Small intestine (tissue), 7 donors: ENCODE results near the gene SIPA1L3. TPM values are rescaled to one million over a fixed set of nuclear protein-coding genes. Genes with fewer than 3 reads are reported as not detected.
A peak's percentile ranks its signal among the peaks of the same experiment; 100 is the strongest.

Experiments used
- DNase-seq, 2 donors: peaks; one replicate each; pipeline versions ENCODE4 v3.0.0 to v3.0.0-alpha.2; 2013
- FAIRE-seq: peaks from 2 replicates; lab custom pipeline; 2012; peaks lifted over from hg19 to GRCh38; lab: Jason Lieb, UNC
- H3K27ac ChIP-seq, 3 donors: one replicate each; pipeline ENCODE4 v1.5.1; 2013; ENCODE audit warnings: low read length in 2 of 3, mild to moderate bottlenecking in 2 of 3, control low read depth in 1 of 3, inconsistent platforms in 1 of 3, low read depth in 1 of 3, moderate library complexity in 1 of 3
- H3K27me3 ChIP-seq, 3 donors: one replicate each; pipeline ENCODE4 v1.6.1; 2013; ENCODE audit warnings: low read length in 3 of 3, inconsistent platforms in 1 of 3; ENCODE audit not compliant: control insufficient read depth in 3 of 3, insufficient read depth in 3 of 3
- H3K36me3 ChIP-seq, 3 donors: one replicate each; pipeline ENCODE4 v1.6.1; 2013; ENCODE audit warnings: low read length in 3 of 3, inconsistent platforms in 1 of 3, low read depth in 1 of 3, mild to moderate bottlenecking in 1 of 3, moderate library complexity in 1 of 3; ENCODE audit not compliant: control insufficient read depth in 3 of 3, insufficient read depth in 2 of 3
- H3K4me1 ChIP-seq, 3 donors: one replicate each; pipeline ENCODE4 v1.6.1; 2013; ENCODE audit warnings: low read length in 2 of 3, inconsistent platforms in 1 of 3, low read depth in 1 of 3, mild to moderate bottlenecking in 1 of 3, moderate library complexity in 1 of 3; ENCODE audit not compliant: control insufficient read depth in 3 of 3, insufficient read depth in 2 of 3
- H3K4me3 ChIP-seq, 3 donors: one replicate each; pipeline ENCODE4 v1.5.1; 2013; ENCODE audit warnings: low read length in 3 of 3, control low read depth in 1 of 3, inconsistent platforms in 1 of 3, low read depth in 1 of 3, mild to moderate bottlenecking in 1 of 3, moderate library complexity in 1 of 3
- H3K9me3 ChIP-seq, 2 donors: one replicate each; pipeline ENCODE4 v1.6.1; 2013; ENCODE audit warnings: low read depth in 1 of 2, low read length in 1 of 2; ENCODE audit not compliant: control insufficient read depth in 2 of 2, insufficient read depth in 1 of 2
- WGBS, 3 donors: extraction: QIAGEN DNeasy Blood & Tissue Kit; methylation state at CpG; one replicate each; pipeline ENCODE4 v1.1.7; 2013; 5-methylcytosine and 5-hydroxymethylcytosine counted together
- polyA plus RNA-seq, 4 donors: library from polyadenylated mRNA; stranded (reverse) in 3 of 4; unstranded in 1 of 4; fragments of 200-250 nt in 3 of 4; fragments of 120-200 nt in 1 of 4; gene quantifications; one replicate each; pipeline versions ENCODE4 v1.2.1 to v1.2.3, GENCODE V29; 2013
- donor health status: healthy with polysubstance abuse.
- donor health status: control.
- donor health status: control.
- donor health status: Bipolar disorder and iron deficiency.
- donor health status: healthy.

SIPA1L3 gene
- polyA plus RNA-seq, 4 donors = 19.2 to 57.9 (median 34.1) TPM

DNA sequence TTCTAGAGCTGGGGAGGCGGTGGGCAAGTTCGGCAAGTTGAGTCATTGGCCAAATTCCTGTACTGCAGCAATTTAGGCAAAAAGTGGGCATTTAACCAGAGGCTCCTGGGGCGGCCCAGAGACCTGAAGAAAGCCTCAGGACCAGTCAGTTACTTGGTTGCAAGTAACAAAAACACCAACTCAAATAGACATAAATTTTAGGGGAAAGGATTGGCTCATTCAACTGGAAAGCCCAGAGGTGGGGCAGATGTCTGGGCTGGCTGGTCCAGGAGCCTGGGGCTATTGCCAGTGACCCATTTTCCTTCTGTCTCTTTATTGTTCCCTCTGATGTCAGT, 97.1 kb downstream of the SIPA1L3 start:
- no peak for DNase-seq
- 50 to 85% (median 78%) methylated on average over 3 of the region's 3 CpGs for WGBS, 3 donors
- FAIRE-seq = no peak
- Histone ChIP-seq H3K4me1 (peaks cover 0 to 36% (median 0%) of the 10 kb centered on the region in 3 donors), H3K36me3 (peaks cover 0 to 53% (median under 1%) of the 10 kb centered on the region in 3 donors), H3K9me3 (no peaks in the 10 kb centered on the region), H3K27ac (peak overlapping the region in 2 of 3 donors; percentile 70 to 76), H3K27me3 (no peaks in the 10 kb centered on the region), H3K4me3 (peak overlapping the region in 1 of 3 donors; percentile 33)

DNA sequence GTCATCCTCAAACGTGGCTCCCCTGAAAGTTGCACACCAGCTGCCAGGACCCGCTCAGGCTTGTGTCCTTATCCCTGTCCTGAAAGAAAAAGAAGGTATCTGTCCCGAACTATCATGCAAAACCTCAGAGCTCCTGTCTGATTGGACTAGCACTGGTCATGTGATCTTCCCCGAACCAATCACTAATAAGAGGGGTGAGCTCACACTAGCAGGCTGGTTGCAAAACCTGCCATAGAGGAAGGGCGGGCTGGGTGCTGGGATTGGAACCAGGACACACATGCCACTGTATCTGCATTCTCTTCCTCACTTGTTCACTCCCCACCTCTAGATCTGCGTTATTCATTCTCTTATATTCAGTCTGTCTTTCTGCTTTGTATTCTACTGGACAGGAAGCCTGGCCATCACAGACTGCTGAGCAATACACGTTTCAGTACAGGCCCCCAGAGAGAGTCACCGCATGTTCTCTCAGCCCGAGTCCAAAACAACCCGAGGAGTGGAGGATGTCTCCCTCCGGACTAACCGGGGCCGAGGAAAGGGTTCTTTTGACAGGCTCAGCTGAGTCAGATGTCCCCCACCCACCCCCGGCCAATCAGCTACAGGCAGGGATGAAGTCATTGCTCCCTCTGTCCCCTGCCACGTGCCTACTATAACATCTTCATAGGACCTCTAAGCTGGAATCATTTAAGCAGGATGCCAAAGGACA, 97.7 kb downstream of the SIPA1L3 start:
- FAIRE-seq = no peak

DNA sequence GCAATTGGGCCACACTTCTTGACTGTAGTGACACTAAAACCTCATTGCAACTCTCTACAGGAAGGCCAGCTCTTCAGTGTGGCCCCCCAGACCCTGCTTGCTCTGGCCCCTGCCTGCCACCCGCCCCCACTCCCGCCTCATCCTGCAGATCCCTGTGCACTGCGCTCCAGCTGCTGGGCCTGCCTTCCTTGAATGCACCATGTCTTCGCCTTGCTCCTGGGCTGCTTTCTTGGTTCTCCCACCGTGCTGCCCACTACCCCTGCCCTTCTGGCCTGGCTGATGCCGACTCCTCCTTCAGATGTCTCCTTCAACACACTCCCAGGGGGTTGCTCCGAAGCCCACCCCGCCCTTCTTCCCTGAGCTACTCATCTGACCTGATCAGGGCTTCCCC, 98.2 kb downstream of the SIPA1L3 start:
- peaks cover 0 to 36% (median 0%) of the 10 kb centered on the region in 3 donors for H3K4me1 ChIP-seq
- no peaks in the 10 kb centered on the region for H3K9me3 ChIP-seq
- no peak for FAIRE-seq
- H3K27me3 ChIP-seq = no peaks in the 10 kb centered on the region
- H3K36me3 ChIP-seq = peaks cover 0 to 55% (median 3%) of the 10 kb centered on the region in 3 donors
- H3K4me3 ChIP-seq = no peak overlapping the region
- DNase-seq = no peak
- H3K27ac ChIP-seq = peak overlapping the region in 2 of 3 donors; percentile 70 to 76
- 80 to 89% (median 84%) methylated on average over 8 of the region's 8 CpGs for WGBS, 3 donors

More for the DNA sequence above, 97.7 kb downstream of the SIPA1L3 start:
- H3K27me3 ChIP-seq = no peaks in the 10 kb centered on the region
- peak overlapping the region in 2 of 3 donors; percentile 70 to 76 for H3K27ac ChIP-seq
- 47 to 79% (median 78%) methylated on average over 15 of the region's 15 CpGs for WGBS, 3 donors
- peaks cover 0 to 36% (median 0%) of the 10 kb centered on the region in 3 donors for H3K4me1 ChIP-seq
- H3K9me3 ChIP-seq = no peaks in the 10 kb centered on the region
- peak overlapping the region in 1 of 3 donors; percentile 33 for H3K4me3 ChIP-seq
- DNase-seq = peak; percentile 41 to 87
- H3K36me3 ChIP-seq = peaks cover 0 to 53% (median 3%) of the 10 kb centered on the region in 3 donors

DNA sequence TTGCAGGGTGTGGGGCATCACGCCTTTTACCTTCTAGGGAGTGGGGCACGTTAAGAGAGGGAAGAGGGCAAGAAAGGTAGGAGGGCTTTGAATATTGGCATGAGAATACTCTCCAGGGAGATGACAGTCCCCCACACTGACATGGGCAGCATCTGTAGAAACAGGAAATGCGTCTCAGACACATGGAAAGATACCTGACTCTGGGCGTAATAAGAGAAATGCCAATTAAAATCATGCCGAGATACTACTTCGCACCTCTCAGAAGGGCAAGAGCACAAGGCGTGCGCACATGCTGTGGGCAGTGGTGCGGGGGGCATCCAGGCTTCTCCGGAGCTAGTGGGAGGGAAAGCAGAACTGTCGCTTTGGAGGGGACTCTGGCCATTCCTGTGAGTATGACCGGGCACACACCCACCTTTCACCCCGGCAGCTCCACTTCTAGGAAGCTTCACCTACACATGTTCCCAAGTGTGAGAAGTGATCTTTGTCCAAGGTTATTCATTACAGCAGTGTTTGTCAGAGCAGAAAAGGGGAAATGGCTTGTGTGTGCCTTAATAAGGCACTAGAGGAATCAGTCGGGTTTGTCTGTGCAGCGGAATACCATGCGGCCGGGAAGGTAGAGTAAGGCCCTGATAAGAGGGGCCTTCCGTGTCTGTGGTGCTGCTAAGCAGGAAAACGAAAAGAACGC, 99.5 kb downstream of the SIPA1L3 start:
- no peaks in the 10 kb centered on the region for H3K9me3 ChIP-seq
- peaks cover 0 to 36% (median 0%) of the 10 kb centered on the region in 3 donors for H3K4me1 ChIP-seq
- H3K36me3 ChIP-seq = peaks cover 0 to 58% (median 3%) of the 10 kb centered on the region in 3 donors
- WGBS, 3 donors = 78 to 82% (median 80%) methylated on average over 20 of the region's 20 CpGs
- no peak overlapping the region for H3K4me3 ChIP-seq
- DNase-seq (peak; percentile 16 to 73), FAIRE-seq (no peak)
- peak overlapping the region in 2 of 3 donors; percentile 14 to 70 for H3K27ac ChIP-seq
- H3K27me3 ChIP-seq = no peaks in the 10 kb centered on the region

DNA sequence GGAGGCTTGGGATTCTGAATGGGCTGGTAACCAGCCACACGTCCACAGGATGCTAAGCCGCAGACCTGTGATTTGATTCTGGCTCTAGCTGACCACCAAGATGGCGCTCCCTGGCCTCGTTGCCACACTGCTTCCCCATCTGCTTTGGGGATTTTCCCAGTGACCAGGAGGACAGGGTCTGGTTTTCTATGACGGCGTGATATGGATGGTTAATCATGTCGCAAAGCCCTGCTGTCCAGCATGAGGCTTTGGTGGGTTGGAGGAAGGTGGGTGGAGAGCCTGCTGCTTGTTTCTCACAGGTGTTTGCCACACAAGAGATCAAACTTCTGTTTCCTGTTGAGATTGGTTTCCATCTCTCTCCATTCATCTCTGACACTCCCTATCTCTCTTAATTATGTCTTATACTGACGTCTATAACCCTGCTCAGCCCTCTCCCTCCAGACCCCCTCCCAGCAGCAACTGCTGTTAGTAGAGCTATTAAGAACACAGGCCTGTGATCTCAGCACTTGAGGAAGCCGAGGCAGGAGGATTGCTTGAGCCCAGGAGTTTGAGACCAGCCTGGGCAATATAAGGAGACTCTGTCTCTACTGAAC, 102.7 kb downstream of the SIPA1L3 start:
- 84 to 90% (median 89%) methylated on average over 9 of the region's 9 CpGs for whole genome bisulfite sequencing, 3 donors
- DNase-seq = no peak
- Histone ChIP-seq H3K9me3 (no peaks in the 10 kb centered on the region), H3K4me1 (peaks cover 0 to 20% (median 0%) of the 10 kb centered on the region in 3 donors), H3K4me3 (no peak overlapping the region), H3K27ac (no peak overlapping the region), H3K36me3 (peaks cover 0 to 68% (median 3%) of the 10 kb centered on the region in 3 donors), H3K27me3 (no peaks in the 10 kb centered on the region)
- no peak for FAIRE-seq

DNA sequence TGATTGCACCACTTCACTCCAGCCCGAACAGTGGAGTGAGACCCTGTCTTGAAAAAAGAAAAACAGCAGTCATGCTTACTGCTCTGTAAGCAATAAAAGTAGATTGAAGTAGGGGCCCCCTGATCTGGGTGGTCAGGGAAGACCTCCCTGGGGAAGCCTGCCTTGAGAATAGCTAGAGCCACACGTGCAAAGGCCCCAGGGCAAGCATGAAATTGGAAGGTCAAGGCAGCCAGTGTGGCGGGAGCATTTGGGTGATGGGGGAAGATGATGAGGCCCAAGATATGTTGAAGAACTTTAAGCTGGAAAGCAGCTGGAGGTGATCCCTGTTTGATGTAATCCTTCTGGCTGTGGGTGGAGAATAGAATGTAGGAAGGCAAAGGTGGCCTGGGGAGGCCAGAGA, 104.4 kb downstream of the SIPA1L3 start:
- no peaks in the 10 kb centered on the region for H3K27me3 ChIP-seq
- no peak for DNase-seq
- 90 to 98% (median 94%) methylated on average over 3 of the region's 3 CpGs for WGBS, 3 donors
- H3K27ac ChIP-seq = no peak overlapping the region
- H3K9me3 ChIP-seq = no peaks in the 10 kb centered on the region
- no peak for FAIRE-seq
- H3K4me1 ChIP-seq = peaks cover 0 to 5% (median 0%) of the 10 kb centered on the region in 3 donors
- no peak overlapping the region for H3K4me3 ChIP-seq
- H3K36me3 ChIP-seq = peaks cover 0 to 65% (median 3%) of the 10 kb centered on the region in 3 donors

DNA sequence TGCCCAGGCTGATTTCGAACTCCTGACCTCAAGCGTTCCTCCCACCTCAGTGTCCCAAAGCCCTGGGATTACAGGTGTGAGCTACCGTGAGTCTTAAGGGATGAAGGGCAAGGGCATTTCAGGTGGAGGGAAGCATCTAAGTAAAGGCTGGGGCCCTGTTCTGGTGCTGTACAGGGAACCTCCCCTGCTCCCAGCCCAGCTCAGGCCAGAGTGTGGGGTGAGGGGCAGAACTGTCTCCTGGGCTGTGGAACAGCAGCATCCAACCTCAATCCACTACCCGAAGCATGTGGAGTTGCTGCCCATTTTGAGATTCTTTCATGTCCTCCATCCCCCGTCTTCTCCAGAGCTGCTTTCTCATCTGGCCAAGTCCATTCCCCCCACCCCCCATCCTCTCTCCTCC, 105.3 kb downstream of the SIPA1L3 start:
- Histone ChIP-seq H3K36me3 (peaks cover 0 to 67% (median 3%) of the 10 kb centered on the region in 3 donors), H3K4me3 (no peak overlapping the region), H3K27me3 (no peaks in the 10 kb centered on the region), H3K9me3 (no peaks in the 10 kb centered on the region), H3K4me1 (no peaks in the 10 kb centered on the region), H3K27ac (no peak overlapping the region)
- WGBS, 3 donors = 77 to 83% (median 79%) methylated on average over 5 of the region's 5 CpGs
- no peak for FAIRE-seq
- no peak for DNase-seq

DNA sequence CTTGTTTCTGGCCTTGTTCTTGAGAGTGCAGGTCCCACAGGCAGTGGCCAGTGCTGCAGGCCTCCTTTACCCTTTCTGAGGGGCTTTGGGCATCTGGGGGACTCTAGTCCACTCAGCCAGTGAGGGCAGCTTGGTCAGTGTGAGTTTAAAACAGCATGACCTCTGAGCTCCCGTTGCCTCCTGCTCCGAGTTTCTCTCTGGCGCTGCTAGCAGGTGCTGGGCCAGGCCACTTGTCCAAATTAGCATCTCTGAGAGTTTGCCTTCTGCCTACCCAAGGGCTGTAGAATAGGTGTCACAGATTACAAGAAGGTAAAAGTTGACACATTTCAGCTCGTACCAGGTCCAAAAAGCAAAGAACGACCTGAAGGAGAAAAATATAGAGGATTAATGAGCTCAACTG, 105.9 kb downstream of the SIPA1L3 start:
- 72 to 76% (median 74%) methylated on average over 5 of the region's 5 CpGs for WGBS, 3 donors
- H3K9me3 ChIP-seq = no peaks in the 10 kb centered on the region
- peaks cover 0 to 69% (median 3%) of the 10 kb centered on the region in 3 donors for H3K36me3 ChIP-seq
- H3K4me3 ChIP-seq = no peak overlapping the region
- FAIRE-seq (no peak), DNase-seq (no peak)
- H3K27me3 ChIP-seq = no peaks in the 10 kb centered on the region
- H3K4me1 ChIP-seq = no peaks in the 10 kb centered on the region
- no peak overlapping the region for H3K27ac ChIP-seq
